HG03066 (cell line): ENCODE measurements around the gene SCARB1.

Experiments used
- ATAC-seq: cut with Tn5 transposase; IDR thresholded peaks from one replicate; pipeline ENCODE4 v1.9.1; 2021; ENCODE audit warnings: low read depth; ENCODE audit not compliant: unreplicated experiment

SCARB1 gene

GRCh38 chr12:124866195-124866882, 2.7 kb upstream of the SCARB1 start:
- ATAC-seq = no peak

- no peak for ATAC-seq
Measured at GRCh38 chr12:124865728-124866127, 2.1 kb upstream of the SCARB1 start.

- no peak for ATAC-seq
Measured at GRCh38 chr12:124864326-124864752, 675 bp upstream of the SCARB1 start.

- ATAC-seq = peak; percentile 33
Measured at GRCh38 chr12:124862768-124863415, 772 bp downstream of the SCARB1 start.

DNA sequence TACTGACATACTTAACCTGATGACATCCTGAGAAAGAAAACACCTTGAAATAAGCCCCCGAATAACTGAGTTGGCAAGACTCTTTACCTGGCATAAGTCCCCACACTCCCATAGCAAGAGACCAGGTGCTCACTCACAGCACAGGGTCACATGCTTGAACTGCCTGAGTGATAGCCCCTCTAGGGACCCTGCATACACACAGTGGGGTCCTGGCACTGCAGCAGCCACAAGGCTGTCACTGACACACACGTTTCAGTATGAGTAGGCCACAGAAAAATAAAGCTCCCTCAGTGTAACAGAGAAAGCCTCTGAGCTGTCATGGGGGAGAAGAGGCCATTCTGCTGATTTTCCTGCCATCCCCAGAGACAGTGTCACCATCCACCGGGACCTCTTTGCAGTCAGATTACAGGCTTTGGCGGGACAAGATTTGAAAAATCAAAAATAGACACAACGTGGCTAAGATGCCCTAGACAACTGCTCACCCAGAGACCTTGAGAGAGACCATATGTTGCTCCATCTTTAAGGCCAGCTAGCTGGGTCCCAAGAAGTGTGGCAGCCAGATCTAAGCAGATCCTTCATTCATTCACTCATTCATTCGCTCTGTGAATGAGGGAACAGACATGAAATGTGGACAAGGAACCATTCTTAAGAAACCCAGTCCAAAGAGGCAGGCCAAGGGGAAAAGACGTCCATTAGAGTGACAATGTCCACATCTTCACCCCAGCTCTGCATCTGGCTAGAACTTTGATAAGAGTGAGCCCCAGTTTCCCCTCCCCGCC, 1.6 kb downstream of the SCARB1 start:
- ATAC-seq = no peak

- ATAC-seq = no peak
Measured at GRCh38 chr12:124861492-124861891, 2.2 kb downstream of the SCARB1 start.

DNA sequence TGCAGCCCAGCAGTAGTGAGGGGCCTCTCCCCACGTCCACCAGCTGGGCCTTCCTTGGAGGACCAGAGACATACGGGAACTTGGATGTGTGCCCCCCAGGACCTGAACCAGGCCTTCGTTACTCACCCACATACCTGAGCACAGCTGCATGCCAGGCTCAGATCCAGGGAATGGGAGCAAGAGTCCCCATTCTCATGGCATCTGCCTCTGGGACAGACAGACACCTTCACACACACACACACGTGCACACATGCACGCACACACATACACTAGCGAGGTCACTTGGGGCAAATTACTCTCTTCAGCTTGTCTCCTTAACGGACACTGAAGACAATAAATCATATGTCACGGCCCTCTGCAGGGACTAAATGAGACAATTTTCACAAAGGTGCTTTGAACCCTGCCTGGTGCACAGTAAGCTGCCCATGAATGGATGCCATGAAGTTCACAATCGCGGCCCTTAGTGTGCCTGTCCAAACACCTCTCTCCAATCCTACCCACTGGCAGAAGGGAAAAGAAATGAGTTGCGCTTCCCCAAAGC, 5.7 kb downstream of the SCARB1 start:
- no peak for ATAC-seq

GRCh38 chr12:124856842-124857178, 6.9 kb downstream of the SCARB1 start:
- ATAC-seq = no peak

DNA sequence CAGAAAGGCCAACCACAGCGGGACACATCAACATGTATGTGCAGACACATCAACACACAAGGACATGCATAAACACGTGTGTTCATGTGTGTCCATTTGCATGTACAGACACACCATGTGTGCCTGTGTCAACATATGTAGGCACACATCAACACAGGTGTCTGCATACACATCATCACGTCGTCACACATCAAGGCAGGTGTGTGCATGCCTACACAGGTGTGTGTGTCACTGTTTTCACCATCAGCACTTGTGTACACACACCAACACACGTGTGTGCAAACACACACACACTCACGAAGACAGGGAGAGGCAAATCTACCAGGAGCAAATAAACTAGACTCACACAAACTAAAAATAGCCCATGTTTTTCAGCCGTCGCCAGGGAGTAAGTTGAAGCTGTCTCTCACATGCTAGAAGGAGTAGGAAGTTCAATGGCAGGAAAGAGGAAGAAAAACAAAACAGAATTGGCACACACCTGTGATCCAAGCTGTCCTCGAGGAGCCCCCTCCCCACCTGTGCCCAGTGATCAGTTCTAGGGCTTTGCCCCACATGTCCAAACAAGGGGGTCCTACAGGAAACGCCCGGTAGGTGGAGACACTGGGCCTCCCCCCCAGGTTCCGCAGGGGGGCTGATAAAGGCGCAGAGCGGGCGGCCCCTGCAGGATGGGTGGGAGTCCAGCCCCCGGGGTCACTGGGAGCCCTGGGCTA, 7.4 kb downstream of the SCARB1 start:
- ATAC-seq = no peak

DNA sequence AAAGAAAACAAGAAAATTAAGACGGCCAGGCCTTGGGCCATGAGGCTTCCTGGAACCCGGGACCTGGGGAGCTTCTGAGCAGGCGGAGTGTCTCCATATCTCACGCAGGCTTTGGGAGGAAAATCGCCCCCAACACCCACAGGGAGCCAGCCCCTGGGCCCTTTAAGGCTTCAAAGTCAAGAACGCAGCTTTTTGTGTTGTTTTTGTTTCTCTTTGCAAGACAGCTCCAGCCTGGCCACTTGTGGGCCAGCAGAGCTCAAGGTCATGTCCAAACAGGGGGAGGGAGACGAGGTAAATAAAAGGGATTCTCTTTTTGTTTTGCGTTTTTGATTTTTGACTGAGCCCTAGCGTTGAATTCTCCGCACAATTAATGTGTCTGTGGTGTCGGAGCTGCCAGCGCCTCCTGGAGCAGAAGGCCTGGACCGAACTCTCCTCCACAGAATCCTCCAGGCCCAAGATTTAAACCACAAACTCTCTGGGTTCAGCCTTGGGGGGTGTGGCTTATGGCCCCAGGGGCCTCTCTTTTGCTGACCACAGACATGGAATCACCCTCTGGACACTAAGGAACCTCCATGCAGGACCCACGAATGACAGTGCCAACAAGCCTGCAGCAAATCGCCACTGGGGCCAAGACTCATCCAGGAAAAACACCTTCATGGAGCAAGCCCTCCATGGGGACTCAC, 8.2 kb downstream of the SCARB1 start:
- no peak for ATAC-seq

DNA sequence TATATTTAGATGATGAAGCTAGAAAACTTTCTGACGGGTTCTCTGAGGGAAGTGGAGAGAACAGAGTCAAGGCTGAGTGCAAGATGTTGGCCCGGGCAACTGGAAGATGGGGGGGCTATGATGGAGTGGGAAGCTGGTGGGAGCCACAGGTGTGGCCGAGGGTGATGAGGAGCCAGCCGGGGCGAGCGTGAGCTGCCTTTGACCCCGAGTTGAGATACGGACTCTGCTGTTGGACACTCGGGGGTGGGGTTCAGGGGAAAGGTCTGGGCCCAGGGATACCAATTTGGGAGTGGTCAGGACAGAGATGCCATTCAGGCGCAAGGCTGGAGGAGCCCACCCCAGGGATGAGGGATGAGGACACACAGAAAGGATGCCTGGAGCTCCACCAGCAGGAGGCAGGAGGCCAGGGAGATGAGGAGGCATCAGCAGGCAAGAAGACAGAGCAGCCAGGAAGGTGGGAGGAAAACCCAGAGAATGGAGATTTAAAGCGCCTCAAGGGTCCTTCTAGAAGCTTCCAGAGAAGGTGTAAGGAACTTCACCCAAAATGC, 9.0 kb downstream of the SCARB1 start:
- ATAC-seq = no peak

GRCh38 chr12:124853781-124854636, 9.7 kb downstream of the SCARB1 start:
- ATAC-seq = no peak

DNA sequence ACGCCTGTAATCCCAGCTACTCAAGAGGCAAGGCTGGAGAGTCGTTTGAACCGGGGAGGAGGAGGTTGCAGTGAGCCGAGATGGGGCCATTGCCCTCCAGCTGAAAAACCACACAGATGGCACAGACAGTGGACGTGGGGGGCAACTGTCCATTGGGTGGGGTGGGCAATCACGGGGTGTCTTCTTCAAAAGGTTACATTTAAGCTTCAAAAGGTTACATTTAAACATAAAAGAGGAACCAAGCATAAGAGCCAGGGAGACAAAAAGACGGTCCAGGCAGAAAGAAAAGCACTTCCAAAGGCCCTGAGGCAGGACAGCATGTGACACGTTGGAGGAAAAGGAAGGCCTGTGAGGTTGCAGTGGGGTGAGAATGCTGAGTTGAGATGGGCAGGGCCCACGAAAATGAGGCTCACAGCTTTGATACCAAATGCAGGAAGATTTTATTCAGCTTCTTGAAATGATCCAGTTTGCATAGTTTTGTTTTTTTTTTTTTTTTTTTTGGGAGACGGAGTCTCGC, 10.7 kb downstream of the SCARB1 start:
- ATAC-seq = no peak

- no peak for ATAC-seq
Measured at GRCh38 chr12:124852329-124852831, 11.3 kb downstream of the SCARB1 start.

GRCh38 chr12:124851342-124851741, 12.3 kb downstream of the SCARB1 start:
- no peak for ATAC-seq

DNA sequence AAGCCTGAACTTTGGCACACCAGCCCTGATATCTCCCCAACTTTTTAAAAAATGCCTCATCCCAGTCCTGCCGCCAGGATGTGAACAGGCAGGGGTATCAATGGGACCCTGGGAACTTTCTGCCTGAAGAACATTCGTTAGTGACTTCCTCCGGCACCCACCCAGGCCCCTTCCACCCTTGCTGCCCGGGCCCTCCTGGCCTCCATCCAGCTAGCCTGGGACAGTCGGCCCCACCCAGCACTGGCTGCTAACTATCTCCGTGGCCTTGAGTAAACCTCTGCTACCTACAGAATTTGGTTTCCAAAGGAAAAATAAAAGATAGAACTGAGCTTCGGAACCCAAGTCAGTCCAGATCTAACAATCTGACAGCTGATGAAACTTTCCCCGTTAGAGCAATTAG, 14.3 kb downstream of the SCARB1 start:
- ATAC-seq = no peak

GRCh38 chr12:124848621-124849380, 14.9 kb downstream of the SCARB1 start:
- no peak for ATAC-seq
